Measurements from ENCODE around the gene MYO5B. TPM values are rescaled to one million over a fixed set of nuclear protein-coding genes. Genes with fewer than 3 reads are reported as not detected.

Gene MYO5B
- total RNA-seq, 1 donor from 2014 or later, result 6.7 TPM

DNA sequence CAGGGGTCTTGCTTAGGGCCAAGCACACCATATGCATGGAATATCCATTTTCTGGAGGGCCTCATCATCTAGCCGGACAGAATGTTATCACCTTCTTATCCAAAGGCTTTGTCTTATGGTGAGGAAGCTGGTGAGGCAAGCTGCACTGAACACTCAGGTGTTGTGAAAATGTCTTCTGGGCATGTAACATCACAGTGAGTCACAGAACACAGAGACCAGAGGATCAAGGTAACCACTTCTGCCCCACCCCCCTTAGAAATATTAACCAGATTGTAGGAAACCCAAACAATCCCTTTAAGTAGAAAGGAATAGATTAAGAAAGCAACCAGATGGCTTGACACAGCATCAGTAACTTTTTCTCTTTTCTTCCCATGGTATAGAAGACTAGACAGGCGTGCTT, 51.1 kb downstream of the MYO5B start:
- no peak overlapping the region for H3K4me3 Mint-ChIP-seq
- H3K36me3 Mint-ChIP-seq, result peaks cover 2% of the 10 kb centered on the region
- H3K27ac ChIP-seq, result no peak overlapping the region
- H3K9ac ChIP-seq, result no peak overlapping the region
- no peaks in the 10 kb centered on the region for H3K9me3 ChIP-seq (ENCODE audit: low read depth)
- no peaks in the 10 kb centered on the region for H3K4me1 ChIP-seq
- H3K36me3 ChIP-seq, result no peaks in the 10 kb centered on the region
- no peak overlapping the region for H3K4me3 ChIP-seq
- H3K4me2 ChIP-seq, result no peak overlapping the region
- H4K20me1 ChIP-seq (ENCODE audit: low read depth), result no peaks in the 10 kb centered on the region
- no peaks in the 10 kb centered on the region for H3K9me3 Mint-ChIP-seq
- H3K79me2 ChIP-seq (ENCODE audit: low read depth), result no peaks in the 10 kb centered on the region
- H3K27me3 ChIP-seq, result no peaks in the 10 kb centered on the region
- H2AFZ ChIP-seq (replicated peaks), result no peak overlapping the region
- no peaks in the 10 kb centered on the region for H3K27me3 Mint-ChIP-seq (ENCODE audit: insufficient read depth, low read depth)
- no peaks in the 10 kb centered on the region for H3F3A ChIP-seq (ENCODE audit: low read depth)
- TF ChIP-seq, protein P1, sequence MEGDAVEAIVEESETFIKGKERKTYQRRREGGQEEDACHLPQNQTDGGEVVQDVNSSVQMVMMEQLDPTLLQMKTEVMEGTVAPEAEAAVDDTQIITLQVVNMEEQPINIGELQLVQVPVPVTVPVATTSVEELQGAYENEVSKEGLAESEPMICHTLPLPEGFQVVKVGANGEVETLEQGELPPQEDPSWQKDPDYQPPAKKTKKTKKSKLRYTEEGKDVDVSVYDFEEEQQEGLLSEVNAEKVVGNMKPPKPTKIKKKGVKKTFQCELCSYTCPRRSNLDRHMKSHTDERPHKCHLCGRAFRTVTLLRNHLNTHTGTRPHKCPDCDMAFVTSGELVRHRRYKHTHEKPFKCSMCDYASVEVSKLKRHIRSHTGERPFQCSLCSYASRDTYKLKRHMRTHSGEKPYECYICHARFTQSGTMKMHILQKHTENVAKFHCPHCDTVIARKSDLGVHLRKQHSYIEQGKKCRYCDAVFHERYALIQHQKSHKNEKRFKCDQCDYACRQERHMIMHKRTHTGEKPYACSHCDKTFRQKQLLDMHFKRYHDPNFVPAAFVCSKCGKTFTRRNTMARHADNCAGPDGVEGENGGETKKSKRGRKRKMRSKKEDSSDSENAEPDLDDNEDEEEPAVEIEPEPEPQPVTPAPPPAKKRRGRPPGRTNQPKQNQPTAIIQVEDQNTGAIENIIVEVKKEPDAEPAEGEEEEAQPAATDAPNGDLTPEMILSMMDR (IDR thresholded peaks at IDR 0.05), result no peak
- H3K4me1 Mint-ChIP-seq, result no peaks in the 10 kb centered on the region
- DNase-seq (ENCODE audit: low spot score), result no peak
- H3K27ac Mint-ChIP-seq, result no peak overlapping the region

DNA sequence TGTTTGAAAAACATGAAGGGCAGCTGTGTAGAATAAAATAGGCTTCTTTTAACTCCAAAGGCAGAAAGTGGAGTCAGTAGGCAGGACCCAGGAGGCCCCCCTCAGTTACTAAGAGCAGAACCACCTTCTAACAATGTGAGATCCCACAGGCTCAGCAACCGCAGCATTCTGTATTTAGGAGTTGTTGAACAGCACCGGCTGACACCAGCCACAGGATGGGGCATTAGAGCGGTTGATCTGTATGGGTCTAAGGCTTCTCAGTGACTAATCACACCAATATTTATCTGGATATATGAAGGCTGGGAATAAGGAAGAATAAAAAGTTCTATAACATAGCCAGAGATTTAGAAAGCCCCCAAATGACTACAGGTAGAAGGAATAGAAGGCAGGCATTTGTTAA, 51.7 kb downstream of the MYO5B start:
- Mint-ChIP-seq H3K4me3 (no peak overlapping the region), H3K27me3 (ENCODE audit: insufficient read depth, low read depth) (no peaks in the 10 kb centered on the region), H3K27ac (no peak overlapping the region), H3K36me3 (peaks cover 2% of the 10 kb centered on the region), H3K9me3 (no peaks in the 10 kb centered on the region), H3K4me1 (no peaks in the 10 kb centered on the region)
- Histone ChIP-seq H3K9me3 (ENCODE audit: low read depth) (no peaks in the 10 kb centered on the region), H3K4me1 (no peaks in the 10 kb centered on the region), H3K4me3 (no peak overlapping the region), H3K79me2 (ENCODE audit: low read depth) (no peaks in the 10 kb centered on the region), H3K4me2 (no peak overlapping the region), H3K36me3 (no peaks in the 10 kb centered on the region), H3F3A (ENCODE audit: low read depth) (no peaks in the 10 kb centered on the region), H3K27ac (no peak overlapping the region), H3K9ac (no peak overlapping the region), H4K20me1 (ENCODE audit: low read depth) (no peaks in the 10 kb centered on the region), H2AFZ (replicated peaks) (no peak overlapping the region), H3K27me3 (no peaks in the 10 kb centered on the region)
- peak; percentile 16 for DNase-seq (ENCODE audit: low spot score)
- TF ChIP-seq, protein P1 (IDR thresholded peaks at IDR 0.05), result no peak
- TF ChIP-seq EZH2 (IDR thresholded peaks at IDR 0.05) (no peak), EZH2phosphoT487 (IDR thresholded peaks at IDR 0.05) (no peak)

DNA sequence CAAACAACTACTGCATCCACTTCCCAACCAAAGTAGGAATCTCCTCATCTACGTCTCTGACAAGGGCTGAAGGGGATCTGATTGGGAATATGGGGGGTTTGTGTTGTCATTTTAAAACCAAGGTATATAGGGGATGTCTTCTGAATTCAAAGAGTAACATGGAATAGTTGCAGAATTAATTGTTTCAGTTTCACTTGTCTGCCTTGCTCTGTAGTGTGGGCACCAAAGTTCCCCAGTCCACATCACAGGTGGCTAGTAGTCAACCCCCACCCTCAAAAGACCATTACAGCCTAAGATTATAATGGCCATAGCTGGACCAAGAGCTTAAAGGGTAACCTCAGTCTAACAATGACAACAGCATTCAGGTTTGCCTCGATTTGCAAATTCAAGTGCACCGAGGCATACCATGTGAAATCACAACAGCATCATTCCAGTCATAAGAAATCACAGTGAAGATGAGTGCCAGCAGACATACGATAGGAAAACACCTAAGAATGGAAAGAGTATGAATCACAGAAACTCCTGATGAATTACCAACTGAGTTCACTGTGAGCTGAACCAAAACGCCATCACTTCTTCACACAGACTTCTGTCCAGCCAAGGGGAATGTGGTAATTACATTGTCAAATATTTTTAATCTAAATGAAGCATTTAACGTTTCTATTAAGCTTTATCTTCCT, 52.4 kb downstream of the MYO5B start:
- no peak for TF ChIP-seq EZH2 (IDR thresholded peaks at IDR 0.05)
- TF ChIP-seq EZH2phosphoT487 (IDR thresholded peaks at IDR 0.05), result no peak
- TF ChIP-seq, protein P1 (IDR thresholded peaks at IDR 0.05), result no peak
- Mint-ChIP-seq H3K27me3 (ENCODE audit: insufficient read depth, low read depth) (no peaks in the 10 kb centered on the region), H3K27ac (no peak overlapping the region), H3K9me3 (no peaks in the 10 kb centered on the region), H3K4me1 (no peaks in the 10 kb centered on the region), H3K4me3 (no peak overlapping the region), H3K36me3 (peaks cover under 1% of the 10 kb centered on the region)
- no peaks in the 10 kb centered on the region for H3F3A ChIP-seq (ENCODE audit: low read depth)
- no peak for DNase-seq (ENCODE audit: low spot score)
- no peaks in the 10 kb centered on the region for H3K36me3 ChIP-seq
- no peak overlapping the region for H3K9ac ChIP-seq
- no peaks in the 10 kb centered on the region for H3K27me3 ChIP-seq
- H3K4me2 ChIP-seq, result no peak overlapping the region
- no peaks in the 10 kb centered on the region for H3K9me3 ChIP-seq (ENCODE audit: low read depth)
- H2AFZ ChIP-seq (replicated peaks), result no peak overlapping the region
- no peak overlapping the region for H3K4me3 ChIP-seq
- H3K79me2 ChIP-seq (ENCODE audit: low read depth), result no peaks in the 10 kb centered on the region
- H3K4me1 ChIP-seq, result no peaks in the 10 kb centered on the region
- no peak overlapping the region for H3K27ac ChIP-seq
- H4K20me1 ChIP-seq (ENCODE audit: low read depth), result no peaks in the 10 kb centered on the region
